Fibroblast of the conjunctiva (primary cell): ENCODE results near the gene TOGARAM2.
"Not testable (repeated sequence)": the region's sequence is repeated elsewhere in the genome, so short reads cannot be mapped to it uniquely, and the experiment has no call there.

Source experiments
- DNase-seq: peaks from one replicate; pipeline ENCODE4 v3.0.0-alpha.2; 2010; ENCODE audit warnings: low read depth

TOGARAM2 gene

GRCh38 chr2:29075894-29076705, 95.0 kb downstream of the TOGARAM2 start:
- no peak for DNase-seq

- DNase-seq, result no peak
Measured at GRCh38 chr2:29079887-29080286, 98.8 kb downstream of the TOGARAM2 start.

- DNase-seq, result no peak
Measured at GRCh38 chr2:29080886-29081743, 100.0 kb downstream of the TOGARAM2 start.

- DNase-seq, result no peak
Measured at GRCh38 chr2:29082804-29083495, 101.9 kb downstream of the TOGARAM2 start.

- no peak for DNase-seq
Measured at GRCh38 chr2:29084554-29084953, 103.5 kb downstream of the TOGARAM2 start.

GRCh38 chr2:29090311-29090710, 109.2 kb downstream of the TOGARAM2 start:
- not testable (repeated sequence) for DNase-seq

GRCh38 chr2:29096969-29097368, 115.9 kb downstream of the TOGARAM2 start:
- DNase-seq, result no peak

GRCh38 chr2:29097569-29097968, 116.5 kb downstream of the TOGARAM2 start:
- no peak for DNase-seq

GRCh38 chr2:29100564-29100963, 119.5 kb downstream of the TOGARAM2 start:
- DNase-seq, result no peak
